Neural cell (in vitro differentiated cells): Measurements from ENCODE around the gene IFT43.

Experiments used
- CTCF ChIP-seq: fragments of 450-650 bp; IDR thresholded peaks from 2 replicates; pipeline ENCODE4 v1.5.1; 2014; ENCODE audit warnings: antibody characterized with exemption, mild to moderate bottlenecking, moderate library complexity; ENCODE audit not compliant: poor library complexity, severe bottlenecking
- EP300 ChIP-seq: fragments of 450-650 bp; conservative IDR thresholded peaks from 2 replicates; pipeline ENCODE4 v1.6.1; 2014; ENCODE audit warnings: antibody characterized with exemption, mild to moderate bottlenecking, moderate library complexity; ENCODE audit not compliant: poor library complexity, severe bottlenecking
- EZH2 ChIP-seq: fragments of 200-600, 300-800 bp; shearing (Covaris generic), sonication (generic); IDR thresholded peaks from 2 replicates; pipeline ENCODE4 v1.6.1; 2014; ENCODE audit warnings: antibody characterized with exemption, low read length, borderline replicate concordance, mild to moderate bottlenecking; ENCODE audit not compliant: insufficient read depth, poor library complexity, severe bottlenecking
- MXI1 ChIP-seq: fragments of 450-650 bp; conservative IDR thresholded peaks from 2 replicates; pipeline ENCODE4 v1.6.1; 2014; ENCODE audit warnings: antibody characterized with exemption, mild to moderate bottlenecking; ENCODE audit not compliant: poor library complexity, severe bottlenecking
- POLR2AphosphoS5 ChIP-seq: IDR thresholded peaks from 2 replicates; pipeline ENCODE4 v1.6.1; 2012
- RAD21 ChIP-seq: fragments of 450-650 bp; conservative IDR thresholded peaks from 2 replicates; pipeline ENCODE4 v1.6.1; 2014; ENCODE audit warnings: antibody characterized with exemption, mild to moderate bottlenecking, moderate library complexity
- SMC3 ChIP-seq: fragments of 450-650 bp; conservative IDR thresholded peaks from 2 replicates; pipeline ENCODE4 v1.6.1; 2014; ENCODE audit warnings: antibody characterized with exemption, mild to moderate bottlenecking, moderate library complexity; ENCODE audit not compliant: poor library complexity
- TF ChIP-seq, protein P1 (sequence below): IDR thresholded peaks from 2 replicates; pipeline ENCODE4 v1.6.1; 2012; ENCODE audit warnings: borderline replicate concordance

DNA sequence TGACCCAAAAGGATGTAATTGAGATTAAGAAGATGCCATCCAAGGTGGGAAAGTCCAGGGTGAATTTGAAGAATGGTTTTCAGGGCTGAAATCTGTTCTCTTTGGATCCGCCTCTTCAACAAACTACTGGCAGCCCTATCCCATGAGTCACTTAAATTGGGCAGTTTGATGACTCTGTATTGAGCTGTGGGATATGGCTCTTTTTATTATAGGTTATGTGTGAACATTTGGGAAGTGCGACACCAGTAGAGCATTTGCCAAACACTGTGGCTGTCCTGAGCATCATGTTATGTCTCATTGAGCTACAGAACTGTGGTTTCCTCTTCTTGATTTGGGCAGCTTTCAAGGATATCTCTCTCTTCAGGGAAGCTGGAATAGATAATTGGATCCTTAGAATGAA is 22.3 kb downstream of the IFT43 start:
- no peak for TF ChIP-seq EP300
- TF ChIP-seq CTCF = no peak
- TF ChIP-seq, protein P1, sequence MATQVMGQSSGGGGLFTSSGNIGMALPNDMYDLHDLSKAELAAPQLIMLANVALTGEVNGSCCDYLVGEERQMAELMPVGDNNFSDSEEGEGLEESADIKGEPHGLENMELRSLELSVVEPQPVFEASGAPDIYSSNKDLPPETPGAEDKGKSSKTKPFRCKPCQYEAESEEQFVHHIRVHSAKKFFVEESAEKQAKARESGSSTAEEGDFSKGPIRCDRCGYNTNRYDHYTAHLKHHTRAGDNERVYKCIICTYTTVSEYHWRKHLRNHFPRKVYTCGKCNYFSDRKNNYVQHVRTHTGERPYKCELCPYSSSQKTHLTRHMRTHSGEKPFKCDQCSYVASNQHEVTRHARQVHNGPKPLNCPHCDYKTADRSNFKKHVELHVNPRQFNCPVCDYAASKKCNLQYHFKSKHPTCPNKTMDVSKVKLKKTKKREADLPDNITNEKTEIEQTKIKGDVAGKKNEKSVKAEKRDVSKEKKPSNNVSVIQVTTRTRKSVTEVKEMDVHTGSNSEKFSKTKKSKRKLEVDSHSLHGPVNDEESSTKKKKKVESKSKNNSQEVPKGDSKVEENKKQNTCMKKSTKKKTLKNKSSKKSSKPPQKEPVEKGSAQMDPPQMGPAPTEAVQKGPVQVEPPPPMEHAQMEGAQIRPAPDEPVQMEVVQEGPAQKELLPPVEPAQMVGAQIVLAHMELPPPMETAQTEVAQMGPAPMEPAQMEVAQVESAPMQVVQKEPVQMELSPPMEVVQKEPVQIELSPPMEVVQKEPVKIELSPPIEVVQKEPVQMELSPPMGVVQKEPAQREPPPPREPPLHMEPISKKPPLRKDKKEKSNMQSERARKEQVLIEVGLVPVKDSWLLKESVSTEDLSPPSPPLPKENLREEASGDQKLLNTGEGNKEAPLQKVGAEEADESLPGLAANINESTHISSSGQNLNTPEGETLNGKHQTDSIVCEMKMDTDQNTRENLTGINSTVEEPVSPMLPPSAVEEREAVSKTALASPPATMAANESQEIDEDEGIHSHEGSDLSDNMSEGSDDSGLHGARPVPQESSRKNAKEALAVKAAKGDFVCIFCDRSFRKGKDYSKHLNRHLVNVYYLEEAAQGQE = no peak
- TF ChIP-seq EZH2 = no peak
- no peak for TF ChIP-seq POLR2AphosphoS5
- TF ChIP-seq MXI1 = no peak
- no peak for TF ChIP-seq SMC3
- no peak for TF ChIP-seq RAD21
